Measurements from ENCODE around the gene C1orf74.

C1orf74 gene

GRCh38 chr1:209729436-209729835, 54.9 kb downstream of the C1orf74 start:
- H2AFZ ChIP-seq (ENCODE audit: low read length), result no peak overlapping the region
- no peaks in the 10 kb centered on the region for H3K9me3 ChIP-seq (ENCODE audit: insufficient read depth, low read depth, low read length)
- no peak overlapping the region for H3K4me3 ChIP-seq (ENCODE audit: low read length, poor library complexity, severe bottlenecking)
- H4K20me1 ChIP-seq (ENCODE audit: insufficient read depth, low read length, poor library complexity, severe bottlenecking), result no peaks in the 10 kb centered on the region
- H3K9ac ChIP-seq (ENCODE audit: low read depth, low read length, poor library complexity, severe bottlenecking), result no peak overlapping the region
- no peaks in the 10 kb centered on the region for H3K79me2 ChIP-seq (ENCODE audit: insufficient read depth, low read length)
- H3K27me3 ChIP-seq (ENCODE audit: insufficient read depth, low read length, poor library complexity, severe bottlenecking), result no peaks in the 10 kb centered on the region
- no peaks in the 10 kb centered on the region for H3K9me2 ChIP-seq (replicated peaks; ENCODE audit: low read depth, low read length)
- no peaks in the 10 kb centered on the region for H3K36me3 ChIP-seq (ENCODE audit: insufficient read depth, low read length)
- peaks cover 8% of the 10 kb centered on the region for H3K4me1 ChIP-seq (ENCODE audit: insufficient read depth, low read length, poor library complexity, severe bottlenecking)
- H3F3A ChIP-seq (ENCODE audit: low read depth), result no peaks in the 10 kb centered on the region
- no peak for TF ChIP-seq CTCF (conservative IDR thresholded peaks at IDR 0.05; ENCODE audit: low read length)
- no peak for TF ChIP-seq EZH2phosphoT487 (IDR thresholded peaks at IDR 0.05; ENCODE audit: borderline replicate concordance)
- H3K4me2 ChIP-seq (ENCODE audit: low read depth, low read length, poor library complexity, severe bottlenecking), result no peak overlapping the region

Data from Loucy (cell line).